Uterus (tissue), 4 donors: Measurements from ENCODE around the gene MBLAC1. TPM values are rescaled to one million over a fixed set of nuclear protein-coding genes. Genes with fewer than 3 reads are reported as not detected.

Experiments
- DNase-seq, 2 donors: peaks; one replicate each; pipeline ENCODE4 v3.0.0-alpha.2; 2019 to 2020
- H3K27ac ChIP-seq, 2 donors: fragments of 200-600 bp; sonication (generic); 1 replicate in 1 of 2; 2 replicates in 1 of 2; pipeline ENCODE4 v1.5.1; 2016 to 2018
- H3K27me3 ChIP-seq, 2 donors: fragments of 200-600 bp; sonication (generic); one replicate each; pipeline ENCODE4 v1.5.1; 2018 to 2019; ENCODE audit warnings: control low read depth in 1 of 2
- H3K36me3 ChIP-seq, 2 donors: fragments of 200-600 bp; sonication (generic); one replicate each; pipeline ENCODE4 v1.5.1; 2019; ENCODE audit warnings: control low read depth in 1 of 2
- H3K4me1 ChIP-seq, 2 donors: fragments of 200-600 bp; sonication (generic); one replicate each; pipeline ENCODE4 v1.5.1; 2018 to 2019; ENCODE audit warnings: control low read depth in 1 of 2
- H3K4me3 ChIP-seq, 2 donors: fragments of 200-600 bp; sonication (generic); 1 replicate in 1 of 2; 2 replicates in 1 of 2; pipeline ENCODE4 v1.5.1; 2018 to 2019; ENCODE audit warnings: mild to moderate bottlenecking in 1 of 2
- H3K9me3 ChIP-seq, 2 donors: fragments of 200-600 bp; sonication (generic); one replicate each; pipeline ENCODE4 v1.5.1; 2019; ENCODE audit warnings: control low read depth in 1 of 2
- CTCF ChIP-seq, 4 experiments: fragments of 200-600 bp in 2 of 4; fragments of 450-650 bp in 2 of 4; sonication (generic) in 2 of 4; IDR thresholded peaks; one replicate each; pipeline ENCODE4 v1.5.1; 2016 to 2019; ENCODE audit warnings: antibody characterized with exemption in 4 of 4, mild to moderate bottlenecking in 2 of 4, moderate library complexity in 1 of 4
- POLR2A ChIP-seq, 2 donors: fragments of 450-650 bp; IDR thresholded peaks; one replicate each; pipeline ENCODE4 v1.6.1; 2016; ENCODE audit warnings: antibody characterized with exemption in 2 of 2, mild to moderate bottlenecking in 1 of 2, moderate library complexity in 1 of 2
- intact Hi-C: fragments of 100-400 bp; cut with DNase I; formaldehyde crosslinking; loops from one replicate; pipeline ENCODE4 v1.15.1; 2023; ENCODE audit warnings: low total_unique reads
- total RNA-seq, 4 donors: library from RNA; depleted of rRNA in 3 of 4; stranded (reverse); fragments of >200 nt in 3 of 4; gene quantifications; one replicate each; pipeline versions ENCODE4 v1.1.0 to v1.2.4, GENCODE V29; 2014 to 2023
- donor health status: DM: yes; HTN: yes; CAD: no.

MBLAC1 gene
- 10 to 100 TPM in 1 of 4 donors, 1 to 10 TPM in 3; 1.3 to 12.4 (median 4.6) TPM for total RNA-seq

GRCh38 chr7:100126931-100127865 is at the start of gene MBLAC1:
MBLAC1 (plus strand) TSS chr7:100126967; CDS start chr7:100127396, 429 bp downstream.
- Histone ChIP-seq H3K36me3 (no peaks in the 10 kb centered on the region), H3K9me3 (no peaks in the 10 kb centered on the region), H3K4me1 (peaks cover 0 to 3% of the 10 kb centered on the region in 2 donors), H3K4me3 (peak within 1 kb of the TSS; percentile 50 to 51), H3K27me3 (no peaks in the 10 kb centered on the region), H3K27ac (peak within 1 kb of the TSS; percentile 89 to 93)
- TF ChIP-seq CTCF (IDR thresholded peaks at IDR 0.05) = peak in 2 of 4 experiments; percentile 3 to 8
- TF ChIP-seq POLR2A (IDR thresholded peaks at IDR 0.05) = peak in 1 of 2 donors; percentile 42
- peak; percentile 91 to 93 for DNase-seq
- intact Hi-C loops = loop anchor here (2.0 kb wide), 1 partner anchor 46 kb away; the partner anchor contains the start of gene ZNF3

- Histone ChIP-seq H3K4me1 (no peaks in the 10 kb centered on the region), H3K4me3 (no peak overlapping the region), H3K27me3 (no peaks in the 10 kb centered on the region), H3K36me3 (no peaks in the 10 kb centered on the region), H3K9me3 (peaks cover 0 to 4% of the 10 kb centered on the region in 2 donors), H3K27ac (no peak overlapping the region)
- intact Hi-C loops = no loop called here
- no peak for DNase-seq
- TF ChIP-seq POLR2A (IDR thresholded peaks at IDR 0.05) = no peak
- TF ChIP-seq CTCF (IDR thresholded peaks at IDR 0.05) = no peak
These were observed 49.6 kb upstream of the MBLAC1 start for GRCh38 chr7:100077205-100077604.

GRCh38 chr7:100079024-100079560 is 47.7 kb upstream of the MBLAC1 start:
- Histone ChIP-seq H3K27ac (no peak overlapping the region), H3K9me3 (no peaks in the 10 kb centered on the region), H3K36me3 (no peaks in the 10 kb centered on the region), H3K27me3 (no peaks in the 10 kb centered on the region), H3K4me1 (no peaks in the 10 kb centered on the region), H3K4me3 (no peak overlapping the region)
- no peak for DNase-seq
- intact Hi-C loops = no loop called here
- TF ChIP-seq POLR2A (IDR thresholded peaks at IDR 0.05) (no peak), CTCF (IDR thresholded peaks at IDR 0.05) (no peak)

GRCh38 chr7:100080907-100081534 is 45.7 kb upstream of the MBLAC1 start:
- Histone ChIP-seq H3K27ac (peak overlapping the region; percentile 73 to 84), H3K4me3 (peak overlapping the region; percentile 75 to 97), H3K27me3 (no peaks in the 10 kb centered on the region), H3K36me3 (no peaks in the 10 kb centered on the region), H3K9me3 (no peaks in the 10 kb centered on the region), H3K4me1 (no peaks in the 10 kb centered on the region)
- TF ChIP-seq POLR2A (IDR thresholded peaks at IDR 0.05) (no peak), CTCF (IDR thresholded peaks at IDR 0.05) (no peak)
- intact Hi-C loops = loop anchor here (2.0 kb wide), 1 partner anchor 46 kb away; the partner anchor contains the start of gene MBLAC1
- no peak for DNase-seq
